ENCODE results near the gene HDAC5. TPM values are rescaled to one million over a fixed set of nuclear protein-coding genes. Genes with fewer than 3 reads are reported as not detected.
A peak's percentile ranks its signal among the peaks of the same experiment; 100 is the strongest.

The HDAC5 gene
- total RNA-seq, 1 experiment from 2014 or later, result 16.9 TPM

DNA sequence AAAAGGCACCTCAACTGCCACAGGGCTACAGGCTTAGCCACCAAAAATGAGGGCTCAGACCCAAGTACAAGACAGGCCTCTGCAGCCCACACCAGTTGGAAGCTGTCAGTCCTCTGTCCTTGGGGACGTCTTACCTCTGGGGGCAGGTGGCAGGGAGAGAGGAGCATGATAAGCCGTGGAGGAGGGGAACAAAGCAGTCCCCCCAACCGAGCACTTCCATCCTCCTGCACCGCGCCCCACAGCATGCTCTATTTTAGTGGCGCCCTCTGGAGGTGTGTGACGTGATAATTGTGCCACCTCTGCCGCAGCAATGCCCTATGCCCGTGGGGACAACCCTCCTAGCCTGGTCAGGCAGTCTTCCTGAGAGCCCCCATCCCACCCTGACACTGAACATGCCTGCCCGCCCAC lies 39.3 kb downstream of the HDAC5 start:
- POLR2A ChIA-PET (ENCODE audit: low non-redundant PET), result no interaction called here
- Histone ChIP-seq H3K9me3 (ENCODE audit: low read depth, low read length, poor library complexity, severe bottlenecking) (no peaks in the 10 kb centered on the region), H3K27me3 (replicated peaks; ENCODE audit: insufficient read depth, low read depth, low read length, poor library complexity) (no peaks in the 10 kb centered on the region), H3K36me3 (ENCODE audit: insufficient read depth, low read length, poor library complexity, severe bottlenecking) (peaks cover 3% of the 10 kb centered on the region), H3K4me3 (ENCODE audit: low read depth, low read length, poor library complexity, severe bottlenecking) (no peak overlapping the region), H3K4me1 (ENCODE audit: insufficient read depth, low read length, poor library complexity, severe bottlenecking) (peaks cover 18% of the 10 kb centered on the region), H3K27ac (ENCODE audit: low read depth, low read length, poor library complexity, severe bottlenecking) (no peak overlapping the region)
- intact Hi-C loops (cut with micrococcal nuclease; ENCODE audit: unreplicated experiment), result no loop called here
- peak; percentile 29 for DNase-seq (ENCODE audit: low spot score)
- TF ChIP-seq EZH2 (IDR thresholded peaks at IDR 0.05; ENCODE audit: borderline replicate concordance, low read depth, low read length, poor library complexity, severe bottlenecking) (no peak), CTCF (conservative IDR thresholded peaks at IDR 0.05; ENCODE audit: low read depth, low read length) (peak; percentile 45)
- CTCF ChIA-PET, result no interaction called here
- no TSS peak for BruUV-seq (replicated peaks)

DNA sequence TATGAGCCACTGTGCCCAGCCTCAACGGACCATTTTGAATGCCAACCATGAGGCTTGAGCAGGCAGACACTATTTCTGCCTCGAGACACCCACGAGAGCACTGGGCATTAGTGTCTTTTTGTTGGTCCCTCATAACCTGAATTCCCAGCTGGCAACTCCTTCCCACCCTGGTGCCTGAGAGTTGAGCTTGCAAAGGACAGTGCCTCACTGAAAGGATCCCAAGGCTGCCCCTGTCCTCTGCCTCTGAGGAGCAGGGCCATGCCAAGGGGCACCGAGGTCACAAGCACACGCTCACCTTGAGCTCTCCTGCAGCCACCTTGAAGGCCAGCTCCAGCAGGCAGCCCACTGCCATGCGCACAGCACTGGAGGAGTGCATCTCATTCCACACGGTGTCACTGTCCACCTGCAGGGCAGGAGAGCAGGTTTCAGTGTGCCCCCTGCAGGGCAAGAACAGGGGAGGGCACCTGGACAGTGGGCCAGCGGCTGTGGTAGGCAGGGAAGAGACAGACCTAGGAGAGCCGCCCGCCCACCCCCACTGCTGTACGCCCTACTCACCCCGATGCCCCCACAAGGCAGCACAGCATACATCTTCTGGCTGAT lies 40.1 kb downstream of the HDAC5 start:
- BruUV-seq (replicated peaks), result no TSS peak
- Histone ChIP-seq H3K27ac (ENCODE audit: low read depth, low read length, poor library complexity, severe bottlenecking) (no peak overlapping the region), H3K27me3 (replicated peaks; ENCODE audit: insufficient read depth, low read depth, low read length, poor library complexity) (no peaks in the 10 kb centered on the region), H3K36me3 (ENCODE audit: insufficient read depth, low read length, poor library complexity, severe bottlenecking) (peaks cover 3% of the 10 kb centered on the region), H3K4me1 (ENCODE audit: insufficient read depth, low read length, poor library complexity, severe bottlenecking) (peaks cover 18% of the 10 kb centered on the region), H3K4me3 (ENCODE audit: low read depth, low read length, poor library complexity, severe bottlenecking) (no peak overlapping the region), H3K9me3 (ENCODE audit: low read depth, low read length, poor library complexity, severe bottlenecking) (no peaks in the 10 kb centered on the region)
- POLR2A ChIA-PET (ENCODE audit: low non-redundant PET), result no interaction called here
- no peak for DNase-seq (ENCODE audit: low spot score)
- intact Hi-C loops (cut with micrococcal nuclease; ENCODE audit: unreplicated experiment), result no loop called here
- CTCF ChIA-PET, result interaction anchor here (0.6 kb wide), 1 partner anchor 12 kb away, joined by 3 read pairs; no protein-coding TSS in a partner anchor
- TF ChIP-seq CTCF (conservative IDR thresholded peaks at IDR 0.05; ENCODE audit: low read depth, low read length) (no peak), EZH2 (IDR thresholded peaks at IDR 0.05; ENCODE audit: borderline replicate concordance, low read depth, low read length, poor library complexity, severe bottlenecking) (no peak)

DNA sequence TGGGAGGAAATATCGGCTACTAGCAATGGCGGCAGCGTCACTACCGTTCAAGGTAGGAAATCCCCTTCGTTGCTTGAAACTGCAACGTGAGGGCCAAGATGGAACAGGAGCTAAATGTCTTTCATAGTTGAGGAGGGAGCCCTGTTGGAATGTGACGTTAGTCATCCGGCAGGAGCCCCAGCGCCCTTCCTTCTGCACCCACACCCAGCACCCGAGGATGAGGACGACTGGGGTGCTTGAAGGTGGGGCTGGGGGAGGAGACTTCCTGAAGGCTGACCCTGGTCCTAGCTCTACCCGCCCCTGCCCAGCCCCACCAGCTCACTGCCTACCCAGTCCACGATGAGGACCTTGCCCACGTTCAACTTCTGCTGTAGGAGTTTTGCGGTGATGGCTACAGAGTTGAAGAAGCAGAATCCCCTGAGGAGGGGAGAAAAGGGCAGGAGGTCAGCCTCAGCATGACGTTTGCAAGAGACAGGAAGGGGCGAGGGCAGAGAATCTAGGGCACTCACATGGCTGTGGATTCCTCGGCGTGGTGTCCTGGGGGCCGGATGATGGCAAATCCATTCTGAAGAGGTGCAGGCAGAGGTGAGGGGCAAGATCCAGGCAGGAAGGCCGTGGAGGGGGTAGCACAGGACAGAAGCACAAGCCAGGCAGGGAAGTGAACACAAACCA lies 41.0 kb downstream of the HDAC5 start:
- TF ChIP-seq EZH2 (IDR thresholded peaks at IDR 0.05; ENCODE audit: borderline replicate concordance, low read depth, low read length, poor library complexity, severe bottlenecking), result no peak
- TF ChIP-seq CTCF (conservative IDR thresholded peaks at IDR 0.05; ENCODE audit: low read depth, low read length), result no peak
- Histone ChIP-seq H3K4me1 (ENCODE audit: insufficient read depth, low read length, poor library complexity, severe bottlenecking) (peaks cover 15% of the 10 kb centered on the region), H3K36me3 (ENCODE audit: insufficient read depth, low read length, poor library complexity, severe bottlenecking) (peaks cover 3% of the 10 kb centered on the region), H3K27ac (ENCODE audit: low read depth, low read length, poor library complexity, severe bottlenecking) (no peak overlapping the region), H3K9me3 (ENCODE audit: low read depth, low read length, poor library complexity, severe bottlenecking) (no peaks in the 10 kb centered on the region), H3K27me3 (replicated peaks; ENCODE audit: insufficient read depth, low read depth, low read length, poor library complexity) (no peaks in the 10 kb centered on the region), H3K4me3 (ENCODE audit: low read depth, low read length, poor library complexity, severe bottlenecking) (no peak overlapping the region)
- intact Hi-C loops (cut with micrococcal nuclease; ENCODE audit: unreplicated experiment), result no loop called here
- BruUV-seq (replicated peaks), result no TSS peak
- POLR2A ChIA-PET (ENCODE audit: low non-redundant PET), result no interaction called here
- DNase-seq (ENCODE audit: low spot score), result no peak
- CTCF ChIA-PET, result no interaction called here
